GM12865 (cell line): ENCODE data around the gene UNC50.

ENCODE experiments used
- DNase-seq: peaks from one replicate; pipeline ENCODE4 v3.0.0; 2010; ENCODE audit warnings: low read depth
- H3K4me3 ChIP-seq: 2 replicates; pipeline ENCODE4 v1.5.1; 2011; ENCODE audit warnings: mild to moderate bottlenecking, low read depth, low read length, control low read depth
- TF ChIP-seq, protein P1 (sequence below): IDR thresholded peaks from 2 replicates; pipeline ENCODE4 v1.5.1; 2011; ENCODE audit warnings: low read length, control low read depth, low read depth, inconsistent platforms; ENCODE audit not compliant: insufficient read depth; ENCODE audit errors: missing control alignments

Gene UNC50

DNA sequence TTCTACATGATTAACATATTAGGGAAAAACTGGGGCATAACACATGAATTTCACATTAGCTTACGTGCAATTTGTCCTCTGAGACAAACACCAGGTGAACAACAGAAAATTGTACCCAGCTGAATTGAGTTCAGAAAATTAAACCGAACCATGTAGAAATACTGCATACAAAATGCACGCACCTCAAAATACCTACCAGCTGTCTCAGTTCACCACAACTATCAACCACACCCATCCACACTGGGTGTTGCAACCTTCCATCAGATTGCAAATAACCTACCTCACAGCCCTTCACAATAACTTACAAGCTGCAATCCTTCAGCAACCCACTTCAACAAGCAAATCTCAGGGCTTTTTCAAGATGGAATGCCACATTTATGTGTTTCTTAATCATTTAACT lies 55.9 kb downstream of the UNC50 start:
- TF ChIP-seq, protein P1, sequence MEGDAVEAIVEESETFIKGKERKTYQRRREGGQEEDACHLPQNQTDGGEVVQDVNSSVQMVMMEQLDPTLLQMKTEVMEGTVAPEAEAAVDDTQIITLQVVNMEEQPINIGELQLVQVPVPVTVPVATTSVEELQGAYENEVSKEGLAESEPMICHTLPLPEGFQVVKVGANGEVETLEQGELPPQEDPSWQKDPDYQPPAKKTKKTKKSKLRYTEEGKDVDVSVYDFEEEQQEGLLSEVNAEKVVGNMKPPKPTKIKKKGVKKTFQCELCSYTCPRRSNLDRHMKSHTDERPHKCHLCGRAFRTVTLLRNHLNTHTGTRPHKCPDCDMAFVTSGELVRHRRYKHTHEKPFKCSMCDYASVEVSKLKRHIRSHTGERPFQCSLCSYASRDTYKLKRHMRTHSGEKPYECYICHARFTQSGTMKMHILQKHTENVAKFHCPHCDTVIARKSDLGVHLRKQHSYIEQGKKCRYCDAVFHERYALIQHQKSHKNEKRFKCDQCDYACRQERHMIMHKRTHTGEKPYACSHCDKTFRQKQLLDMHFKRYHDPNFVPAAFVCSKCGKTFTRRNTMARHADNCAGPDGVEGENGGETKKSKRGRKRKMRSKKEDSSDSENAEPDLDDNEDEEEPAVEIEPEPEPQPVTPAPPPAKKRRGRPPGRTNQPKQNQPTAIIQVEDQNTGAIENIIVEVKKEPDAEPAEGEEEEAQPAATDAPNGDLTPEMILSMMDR, result no peak
- no peak overlapping the region for H3K4me3 ChIP-seq
- no peak for DNase-seq

DNA sequence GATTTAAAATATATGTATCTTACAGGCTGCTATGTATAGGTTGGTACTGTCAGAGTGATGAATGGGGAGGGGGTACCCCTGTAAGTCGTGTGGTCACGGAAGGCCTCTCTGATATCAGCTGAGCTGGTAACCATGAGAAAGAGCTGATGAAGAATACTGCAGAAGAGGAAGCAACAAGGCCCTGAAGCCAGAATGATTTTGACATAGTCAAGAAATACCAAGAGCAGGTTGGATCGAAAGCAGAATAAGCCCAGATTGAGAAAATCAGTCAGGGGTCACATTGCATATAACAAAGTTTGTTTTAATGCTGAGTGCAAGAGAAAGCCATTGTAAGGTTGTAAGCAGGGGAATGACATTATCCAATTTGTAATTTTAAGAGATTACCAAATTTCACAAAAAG lies 57.3 kb downstream of the UNC50 start:
- no peak for DNase-seq
- H3K4me3 ChIP-seq, result no peak overlapping the region
- TF ChIP-seq, protein P1, result no peak
